Heart left ventricle (tissue), 13 donors: Measurements from ENCODE around the gene SETD7.

Source experiments
- CTCF ChIP-seq, 12 donors: fragments of 200-600 bp; sonication (generic) in 4 of 12; IDR thresholded peaks; one replicate each; pipeline versions ENCODE4 v1.5.0 to v1.8.0; 2018 to 2022; ENCODE audit warnings: antibody characterized with exemption in 12 of 12, mild to moderate bottlenecking in 5 of 12
- POLR2A ChIP-seq, 2 donors: fragments of 450-650 bp; IDR thresholded peaks; one replicate each; pipeline ENCODE4 v1.6.1; 2017; ENCODE audit warnings: antibody characterized with exemption in 2 of 2, mild to moderate bottlenecking in 2 of 2, moderate library complexity in 2 of 2
- donor health status: ischemic (EF 13 %, LVEDD 7.1; RV severe dilation, severe dysfunction).
- donor health status: DM: no; HTN: yes; CAD: no.
- donor health status: DM: no; HTN: no; CAD: no.
- donor health status: ischemic (EF 25% LVEDD 6.9; RV normal size, moderate dysfunction).
- donor health status: ischemic (EF 25% LVEDD 5.7; RV mildly dilated, moderate dysfunction).
- donor health status: ischemic (EF 35%, LVEDD 5.7; RV mildly dilated, moderate dysfunction).
- donor health status: nonischemic (EF 11% LVEDD 7.7; RV severe dilation, severe dysfunction).
- donor health status: DM: yes; HTN: yes; CAD: no.
- donor health status: PGD.
- donor health status: ischemic (EF 29% LVEDD 5.4; RV normal size, mild dysfunction).
- donor health status: nonischemic (EF 23%, LVEDD 6.1; RV moderate dilation, normal function).

- TF ChIP-seq CTCF (IDR thresholded peaks at IDR 0.05) (no peak), POLR2A (IDR thresholded peaks at IDR 0.05) (no peak)
Measured at GRCh38 chr4:139508581-139509237, 47.3 kb downstream of the SETD7 start.
